ENCODE results near the gene NHS. TPM values are rescaled to one million over a fixed set of nuclear protein-coding genes. Genes with fewer than 3 reads are reported as not detected.

NHS gene
- total RNA-seq, 1 experiment from 2014 or later, result 5.7 TPM

DNA sequence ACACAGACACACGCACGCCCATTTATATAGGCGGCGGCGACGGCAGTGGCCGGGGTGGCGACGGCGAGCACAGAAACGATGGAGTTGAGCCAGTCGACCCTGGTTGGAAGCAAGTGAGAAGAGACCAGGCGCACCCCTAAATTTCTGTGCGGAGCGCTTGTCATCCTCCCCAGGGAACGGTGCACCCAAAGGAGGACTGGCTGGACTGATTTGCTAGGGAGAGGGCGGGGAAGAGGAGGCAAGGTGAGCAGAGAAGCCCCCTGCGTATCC, 302 bp downstream of the NHS start:
- Histone ChIP-seq H3K27ac (ENCODE audit: low read depth, low read length) (peak overlapping the region; percentile 55; the same call in 1 of the 2 replicates), H3K4me2 (ENCODE audit: low read length) (peak overlapping the region; percentile 89), H3K9me2 (ENCODE audit: insufficient read depth) (no peaks in the 10 kb centered on the region), H3K4me1 (ENCODE audit: control insufficient read depth in 1 of 2, insufficient read depth in 2 of 2, low read length in 2 of 2) (peaks cover 2 to 16% of the 10 kb centered on the region in 2 experiments; a peak in 2 of 4 replicates), H3K79me2 (ENCODE audit: insufficient read depth, low read length) (peaks cover 7% of the 10 kb centered on the region; the same call in 1 of the 2 replicates), H3K36me3 (ENCODE audit: control insufficient read depth in 1 of 2, insufficient read depth in 2 of 2, low read length in 2 of 2) (no peaks in the 10 kb centered on the region), H2AFZ (ENCODE audit: low read depth, low read length, poor library complexity, severe bottlenecking) (no peak overlapping the region), H3K27me3 (ENCODE audit: insufficient read depth, low read length) (no peaks in the 10 kb centered on the region), H4K20me1 (ENCODE audit: insufficient read depth) (no peaks in the 10 kb centered on the region), H3K9ac (ENCODE audit: low read length) (peak overlapping the region; percentile 64), H3K4me3 (replicated peaks in 1 of 2; ENCODE audit: low read depth in 1 of 2, low read length in 2 of 2) (peak overlapping the region; percentile 62 to 65), H3K9me3 (ENCODE audit: control insufficient read depth in 1 of 2, insufficient read depth in 1 of 2, low read depth in 1 of 2, low read length in 2 of 2) (no peaks in the 10 kb centered on the region)
- DNase-seq (ENCODE audit: low read depth, low spot score) (no peak), ATAC-seq (peak; percentile 26; the same call in 1 of the 2 replicates)
- TSS peak; percentile 44 for BruUV-seq (replicated peaks)
- CTCF ChIA-PET, result no interaction called here
- POLR2A ChIA-PET, result no interaction called here
- intact Hi-C loops (cut with micrococcal nuclease), result loop anchor here (1.0 to 10.0 kb wide), 4 partner anchors 37 to 317 kb away; no protein-coding TSS in a partner anchor
- TF ChIP-seq SP1 (IDR thresholded peaks at IDR 0.05; ENCODE audit: low read depth) (no peak), EZH2 (IDR thresholded peaks at IDR 0.05) (no peak), SRF (IDR thresholded peaks at IDR 0.05; ENCODE audit: low read depth) (no peak), TCF7L2 (IDR thresholded peaks at IDR 0.05; ENCODE audit: borderline replicate concordance, extremely low read depth, insufficient read depth, insufficient read length) (no peak), POLR2AphosphoS5 (IDR thresholded peaks at IDR 0.05; ENCODE audit: low read depth, low read length) (no peak), ZNF274 (IDR thresholded peaks at IDR 0.05; ENCODE audit: low read depth, low read length) (no peak), YY1 (IDR thresholded peaks at IDR 0.05; ENCODE audit: extremely low read depth, insufficient replicate concordance, low read depth, low read length) (no peak), ZFX (IDR thresholded peaks at IDR 0.05) (no peak)
- TF ChIP-seq, protein P1, sequence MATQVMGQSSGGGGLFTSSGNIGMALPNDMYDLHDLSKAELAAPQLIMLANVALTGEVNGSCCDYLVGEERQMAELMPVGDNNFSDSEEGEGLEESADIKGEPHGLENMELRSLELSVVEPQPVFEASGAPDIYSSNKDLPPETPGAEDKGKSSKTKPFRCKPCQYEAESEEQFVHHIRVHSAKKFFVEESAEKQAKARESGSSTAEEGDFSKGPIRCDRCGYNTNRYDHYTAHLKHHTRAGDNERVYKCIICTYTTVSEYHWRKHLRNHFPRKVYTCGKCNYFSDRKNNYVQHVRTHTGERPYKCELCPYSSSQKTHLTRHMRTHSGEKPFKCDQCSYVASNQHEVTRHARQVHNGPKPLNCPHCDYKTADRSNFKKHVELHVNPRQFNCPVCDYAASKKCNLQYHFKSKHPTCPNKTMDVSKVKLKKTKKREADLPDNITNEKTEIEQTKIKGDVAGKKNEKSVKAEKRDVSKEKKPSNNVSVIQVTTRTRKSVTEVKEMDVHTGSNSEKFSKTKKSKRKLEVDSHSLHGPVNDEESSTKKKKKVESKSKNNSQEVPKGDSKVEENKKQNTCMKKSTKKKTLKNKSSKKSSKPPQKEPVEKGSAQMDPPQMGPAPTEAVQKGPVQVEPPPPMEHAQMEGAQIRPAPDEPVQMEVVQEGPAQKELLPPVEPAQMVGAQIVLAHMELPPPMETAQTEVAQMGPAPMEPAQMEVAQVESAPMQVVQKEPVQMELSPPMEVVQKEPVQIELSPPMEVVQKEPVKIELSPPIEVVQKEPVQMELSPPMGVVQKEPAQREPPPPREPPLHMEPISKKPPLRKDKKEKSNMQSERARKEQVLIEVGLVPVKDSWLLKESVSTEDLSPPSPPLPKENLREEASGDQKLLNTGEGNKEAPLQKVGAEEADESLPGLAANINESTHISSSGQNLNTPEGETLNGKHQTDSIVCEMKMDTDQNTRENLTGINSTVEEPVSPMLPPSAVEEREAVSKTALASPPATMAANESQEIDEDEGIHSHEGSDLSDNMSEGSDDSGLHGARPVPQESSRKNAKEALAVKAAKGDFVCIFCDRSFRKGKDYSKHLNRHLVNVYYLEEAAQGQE (IDR thresholded peaks at IDR 0.05; ENCODE audit: low read depth), result no peak
- RAD21 ChIA-PET (ENCODE audit: low non-redundant PET in 1 of 2, low total read pairs in 2 of 2, uncharacterized antibody in 2 of 2, unreplicated experiment in 2 of 2), result no interaction called here
